ENCODE measurements around the gene SLCO2A1. TPM values are rescaled to one million over a fixed set of nuclear protein-coding genes. Genes with fewer than 3 reads are reported as not detected.

SLCO2A1 gene
- total and polyA plus RNA-seq, 2 donors (not counting 1 experiment from before 2014, with no cell fraction given), result under 0.01 to 0.12 TPM

DNA sequence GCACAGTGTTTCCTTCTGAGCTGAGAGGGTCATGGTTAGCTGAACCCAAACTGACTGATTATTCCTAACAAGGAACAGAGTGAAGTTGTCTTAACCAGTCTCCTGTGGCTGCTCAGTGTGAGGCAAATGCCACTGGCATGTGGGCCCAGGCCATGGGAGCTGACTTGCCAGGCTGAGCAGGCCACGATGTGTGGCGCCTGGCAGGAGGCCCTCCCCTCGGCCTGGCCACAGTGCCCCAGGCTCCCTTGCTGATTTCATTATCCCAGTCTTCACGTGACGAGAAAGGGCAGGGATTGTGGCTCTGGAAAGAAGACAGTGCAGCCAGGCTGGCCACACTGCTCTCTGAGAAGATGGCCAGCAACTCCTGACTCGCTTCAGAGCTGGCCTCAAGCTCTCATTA is 58.8 kb downstream of the SLCO2A1 start:
- H3K36me3 ChIP-seq (ENCODE audit: control insufficient read depth, insufficient read depth, low read length), result no peaks in the 10 kb centered on the region
- H3K4me1 ChIP-seq (ENCODE audit: control insufficient read depth, extremely low read depth, insufficient read depth, low read length), result no peaks in the 10 kb centered on the region
- DNase-seq (ENCODE audit: low read depth in 2 of 2), result no peak
- H2AFZ ChIP-seq (ENCODE audit: low read length), result no peak overlapping the region
- no peak for TF ChIP-seq EZH2 (IDR thresholded peaks at IDR 0.05; ENCODE audit: low read length, missing control alignments)
- TF ChIP-seq, protein P1, sequence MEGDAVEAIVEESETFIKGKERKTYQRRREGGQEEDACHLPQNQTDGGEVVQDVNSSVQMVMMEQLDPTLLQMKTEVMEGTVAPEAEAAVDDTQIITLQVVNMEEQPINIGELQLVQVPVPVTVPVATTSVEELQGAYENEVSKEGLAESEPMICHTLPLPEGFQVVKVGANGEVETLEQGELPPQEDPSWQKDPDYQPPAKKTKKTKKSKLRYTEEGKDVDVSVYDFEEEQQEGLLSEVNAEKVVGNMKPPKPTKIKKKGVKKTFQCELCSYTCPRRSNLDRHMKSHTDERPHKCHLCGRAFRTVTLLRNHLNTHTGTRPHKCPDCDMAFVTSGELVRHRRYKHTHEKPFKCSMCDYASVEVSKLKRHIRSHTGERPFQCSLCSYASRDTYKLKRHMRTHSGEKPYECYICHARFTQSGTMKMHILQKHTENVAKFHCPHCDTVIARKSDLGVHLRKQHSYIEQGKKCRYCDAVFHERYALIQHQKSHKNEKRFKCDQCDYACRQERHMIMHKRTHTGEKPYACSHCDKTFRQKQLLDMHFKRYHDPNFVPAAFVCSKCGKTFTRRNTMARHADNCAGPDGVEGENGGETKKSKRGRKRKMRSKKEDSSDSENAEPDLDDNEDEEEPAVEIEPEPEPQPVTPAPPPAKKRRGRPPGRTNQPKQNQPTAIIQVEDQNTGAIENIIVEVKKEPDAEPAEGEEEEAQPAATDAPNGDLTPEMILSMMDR (conservative IDR thresholded peaks at IDR 0.05 in 1 of 2, IDR thresholded peaks at IDR 0.05 in 1 of 2; ENCODE audit: low read depth in 1 of 2, low read length in 2 of 2), result no peak
- no peaks in the 10 kb centered on the region for H3K9me3 ChIP-seq (ENCODE audit: control insufficient read depth, insufficient read depth, low read depth, low read length)
- H3K27me3 ChIP-seq (ENCODE audit: control insufficient read depth, insufficient read depth, low read length), result peaks cover 14% of the 10 kb centered on the region
- H3K9ac ChIP-seq (ENCODE audit: insufficient read depth, low read length), result no peak overlapping the region
- no peak overlapping the region for H3K4me2 ChIP-seq (ENCODE audit: extremely low read depth, insufficient read depth, low read length)
- no peaks in the 10 kb centered on the region for H3K79me2 ChIP-seq (ENCODE audit: control insufficient read depth, insufficient read depth, low read length)
- no peak overlapping the region for H3K4me3 ChIP-seq (replicated peaks in 1 of 4; ENCODE audit: control extremely low read depth in 1 of 4, insufficient read depth in 1 of 4, low read depth in 3 of 4, low read length in 4 of 4)
- H3K27ac ChIP-seq (ENCODE audit: insufficient read depth, low read length), result no peak overlapping the region
- no peaks in the 10 kb centered on the region for H4K20me1 ChIP-seq (ENCODE audit: control insufficient read depth, extremely low read depth, insufficient read depth, low read length)

DNA sequence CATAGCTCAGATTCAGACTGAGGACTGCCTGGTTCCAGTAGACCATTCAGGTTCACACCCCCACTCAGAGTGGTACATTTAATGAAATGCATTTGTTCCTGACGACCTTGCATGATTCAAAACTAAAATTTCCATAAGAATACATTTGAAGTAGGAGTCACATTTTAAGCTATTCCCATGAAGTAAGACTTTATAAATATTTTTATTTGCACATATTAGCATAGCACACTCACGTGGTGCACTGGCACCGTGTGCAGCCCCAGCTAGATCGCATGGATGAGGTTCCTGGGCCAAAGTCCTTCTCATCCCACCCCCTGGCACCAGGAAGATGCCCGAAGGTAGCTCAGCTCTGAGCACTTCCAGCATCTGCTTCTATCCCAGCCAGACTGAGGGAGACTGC is 59.4 kb downstream of the SLCO2A1 start:
- Histone ChIP-seq H3K36me3 (ENCODE audit: control insufficient read depth, insufficient read depth, low read length) (no peaks in the 10 kb centered on the region), H3K27me3 (ENCODE audit: control insufficient read depth, insufficient read depth, low read length) (peaks cover 14% of the 10 kb centered on the region)
- no peak for TF ChIP-seq EZH2 (IDR thresholded peaks at IDR 0.05; ENCODE audit: low read length, missing control alignments)
- TF ChIP-seq, protein P1 (conservative IDR thresholded peaks at IDR 0.05 in 1 of 2, IDR thresholded peaks at IDR 0.05 in 1 of 2; ENCODE audit: low read depth in 1 of 2, low read length in 2 of 2), result no peak

DNA sequence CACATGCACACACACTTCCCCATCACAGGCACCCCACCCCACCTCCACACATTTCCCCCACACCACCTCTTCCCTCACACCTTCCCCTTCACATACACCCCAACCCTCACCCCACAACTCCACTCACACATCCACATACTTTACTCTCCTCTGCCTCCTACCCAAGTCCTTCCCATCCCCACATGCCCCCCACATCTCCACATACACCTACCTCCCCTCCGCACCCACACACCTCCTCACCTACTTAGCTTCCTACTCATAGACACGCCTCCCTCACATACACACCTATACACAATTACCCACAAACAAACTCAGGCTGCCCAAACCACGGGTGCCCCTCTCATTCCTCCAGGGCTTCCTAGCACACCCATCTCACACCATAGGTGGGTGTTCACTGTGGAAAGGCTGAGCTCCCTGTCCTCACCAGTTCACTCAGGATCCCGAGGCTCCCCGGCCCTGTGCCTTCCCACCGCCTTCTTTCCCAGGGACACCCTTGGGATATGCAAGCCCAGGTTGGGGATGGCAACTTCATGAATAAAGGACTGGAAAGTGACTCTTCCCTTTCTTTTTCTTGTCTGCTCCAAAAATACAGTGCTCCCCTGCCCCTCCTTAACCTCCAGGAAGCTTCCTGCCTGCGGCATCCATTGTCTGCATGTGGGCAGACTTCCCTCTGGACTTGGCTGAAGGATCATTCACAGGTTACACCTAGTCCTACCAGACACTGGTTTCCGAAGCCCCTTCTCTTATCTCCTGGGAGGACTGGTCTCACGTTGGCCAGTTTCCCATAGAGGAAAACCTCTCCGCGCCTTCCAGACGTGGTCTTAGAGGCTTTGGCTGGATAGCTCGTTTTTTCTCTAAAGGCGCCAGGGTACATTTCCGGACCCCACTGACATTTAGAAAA is 61.5 kb downstream of the SLCO2A1 start:
- H3K36me3 ChIP-seq (ENCODE audit: control insufficient read depth, insufficient read depth, low read length), result no peaks in the 10 kb centered on the region
- no peak for DNase-seq (ENCODE audit: low read depth in 2 of 2)
- H2AFZ ChIP-seq (ENCODE audit: low read length), result no peak overlapping the region
- no peak overlapping the region for H3K27ac ChIP-seq (ENCODE audit: insufficient read depth, low read length)
- no peaks in the 10 kb centered on the region for H4K20me1 ChIP-seq (ENCODE audit: control insufficient read depth, extremely low read depth, insufficient read depth, low read length)
- no peaks in the 10 kb centered on the region for H3K9me3 ChIP-seq (ENCODE audit: control insufficient read depth, insufficient read depth, low read depth, low read length)
- no peak for TF ChIP-seq EZH2 (IDR thresholded peaks at IDR 0.05; ENCODE audit: low read length, missing control alignments)
- TF ChIP-seq, protein P1 (conservative IDR thresholded peaks at IDR 0.05 in 1 of 2, IDR thresholded peaks at IDR 0.05 in 1 of 2; ENCODE audit: low read depth in 1 of 2, low read length in 2 of 2), result no peak
- H3K4me1 ChIP-seq (ENCODE audit: control insufficient read depth, extremely low read depth, insufficient read depth, low read length), result peaks cover 7% of the 10 kb centered on the region
- no peak overlapping the region for H3K4me3 ChIP-seq (replicated peaks in 1 of 4; ENCODE audit: control extremely low read depth in 1 of 4, insufficient read depth in 1 of 4, low read depth in 3 of 4, low read length in 4 of 4)
- H3K27me3 ChIP-seq (ENCODE audit: control insufficient read depth, insufficient read depth, low read length), result peaks cover 2% of the 10 kb centered on the region
- no peak overlapping the region for H3K9ac ChIP-seq (ENCODE audit: insufficient read depth, low read length)
- H3K79me2 ChIP-seq (ENCODE audit: control insufficient read depth, insufficient read depth, low read length), result no peaks in the 10 kb centered on the region
- H3K4me2 ChIP-seq (ENCODE audit: extremely low read depth, insufficient read depth, low read length), result no peak overlapping the region

More for the DNA sequence above, 59.4 kb downstream of the SLCO2A1 start:
- Histone ChIP-seq H3K79me2 (ENCODE audit: control insufficient read depth, insufficient read depth, low read length) (no peaks in the 10 kb centered on the region), H3K4me3 (replicated peaks in 1 of 4; ENCODE audit: control extremely low read depth in 1 of 4, insufficient read depth in 1 of 4, low read depth in 3 of 4, low read length in 4 of 4) (no peak overlapping the region), H3K4me1 (ENCODE audit: control insufficient read depth, extremely low read depth, insufficient read depth, low read length) (no peaks in the 10 kb centered on the region), H3K9ac (ENCODE audit: insufficient read depth, low read length) (no peak overlapping the region), H3K9me3 (ENCODE audit: control insufficient read depth, insufficient read depth, low read depth, low read length) (no peaks in the 10 kb centered on the region), H3K27ac (ENCODE audit: insufficient read depth, low read length) (no peak overlapping the region), H3K4me2 (ENCODE audit: extremely low read depth, insufficient read depth, low read length) (no peak overlapping the region), H4K20me1 (ENCODE audit: control insufficient read depth, extremely low read depth, insufficient read depth, low read length) (no peaks in the 10 kb centered on the region), H2AFZ (ENCODE audit: low read length) (no peak overlapping the region)
- no peak for DNase-seq (ENCODE audit: low read depth in 2 of 2)

Data from fibroblast of lung (primary cell).